GM23338 (cell line): Measurements from ENCODE around the gene SESN3.

Experiments used
- CREB1 ChIP-seq: fragments of 250-450 bp; sonication (Bioruptor Pico); IDR thresholded peaks from 2 replicates; pipeline ENCODE4 v1.5.0; 2020; ENCODE audit warnings: low read depth, mild to moderate bottlenecking, moderate library complexity
- CTCF ChIP-seq, 2 experiments: fragments of 200-600 bp in 1 of 2; sonication (generic) in 1 of 2; conservative IDR thresholded peaks; 2 replicates each; pipeline versions ENCODE4 v1.5.1 to v1.6.1; 2016 to 2017; ENCODE audit warnings: antibody characterized with exemption in 2 of 2, low read depth in 2 of 2, mild to moderate bottlenecking in 2 of 2, moderate library complexity in 1 of 2
- EZH2 ChIP-seq: fragments of 200-600 bp; sonication (generic); IDR thresholded peaks from one replicate; pipeline ENCODE4 v1.8.0; 2017; ENCODE audit warnings: antibody characterized with exemption, mild to moderate bottlenecking, low read depth; ENCODE audit not compliant: unreplicated experiment
- EZH2phosphoT487 ChIP-seq: fragments of 200-600 bp; sonication (generic); IDR thresholded peaks from one replicate; pipeline ENCODE4 v1.8.1; 2018; ENCODE audit warnings: antibody characterized with exemption; ENCODE audit not compliant: unreplicated experiment
- JUNB ChIP-seq: IDR thresholded peaks from one replicate; pipeline ENCODE4 v1.6.1; 2016; ENCODE audit warnings: antibody characterized with exemption; ENCODE audit not compliant: unreplicated experiment
- NANOG ChIP-seq: IDR thresholded peaks from 2 replicates; pipeline ENCODE4 v1.6.1; 2016; ENCODE audit warnings: antibody characterized with exemption, borderline replicate concordance
- POLR2AphosphoS5 ChIP-seq: IDR thresholded peaks from 2 replicates; pipeline ENCODE4 v1.6.1; 2016; ENCODE audit warnings: antibody characterized with exemption, low read depth
- REST ChIP-seq: IDR thresholded peaks from one replicate; pipeline ENCODE4 v1.6.1; 2018; ENCODE audit warnings: antibody characterized with exemption; ENCODE audit not compliant: unreplicated experiment
- ZNF331 ChIP-seq: fragments of 250-450 bp; sonication (Bioruptor Pico); IDR thresholded peaks from 2 replicates; pipeline ENCODE4 v1.5.0; 2020; ENCODE audit warnings: low read depth, mild to moderate bottlenecking, moderate library complexity
- ZNF462 ChIP-seq: fragments of 250-450 bp; sonication (Bioruptor Pico); IDR thresholded peaks from 2 replicates; pipeline ENCODE4 v1.5.0; 2020; ENCODE audit warnings: mild to moderate bottlenecking, moderate library complexity

GRCh38 chr11:95154514-95154913 lies 76.5 kb downstream of the SESN3 start:
- TF ChIP-seq EZH2 (no peak), CTCF (conservative IDR thresholded peaks at IDR 0.05; ENCODE audit: low read depth in 2 of 2) (peak; percentile 92 to 97), JUNB (no peak), NANOG (no peak), POLR2AphosphoS5 (no peak), EZH2phosphoT487 (no peak), ZNF331 (CRISPR knock-in tag) (no peak), REST (no peak), CREB1 (CRISPR knock-in tag) (no peak), ZNF462 (CRISPR knock-in tag) (no peak)
